ENCODE data around the gene SMYD3.

- TF ChIP-seq CTCF (IDR thresholded peaks at IDR 0.05; ENCODE audit: borderline replicate concordance, extremely low read depth, low read length, poor library complexity, severe bottlenecking) (no peak), EZH2 (IDR thresholded peaks at IDR 0.05; ENCODE audit: borderline replicate concordance, low read depth, low read length, severe bottlenecking) (no peak)
Measured at GRCh38 chr1:246549665-246550064, 42.6 kb upstream of the SMYD3 start.

Measured in DND-41 (cell line).